ENCODE results near the gene DTD1.

The DTD1 gene

GRCh38 chr20:18695175-18695574 lies 107.3 kb downstream of the DTD1 start:
- TF ChIP-seq EZH2 (IDR thresholded peaks at IDR 0.05; ENCODE audit: borderline replicate concordance, low read length) = no peak
- no peak for TF ChIP-seq CTCF (IDR thresholded peaks at IDR 0.05; ENCODE audit: low read length)
- H3K27me3 ChIP-seq (ENCODE audit: insufficient read depth, low read length) = no peaks in the 10 kb centered on the region
- H3K9me2 ChIP-seq (ENCODE audit: low read depth, low read length) = no peaks in the 10 kb centered on the region
- H3K9ac ChIP-seq (ENCODE audit: low read length) = no peak overlapping the region
- H3K27ac ChIP-seq (ENCODE audit: low read depth, low read length, poor library complexity, severe bottlenecking) = no peak overlapping the region
- H3K9me3 ChIP-seq (ENCODE audit: low read length) = 0 out of 2 replicates have a peak, but pooled peaks cover 2% of the 10 kb centered on the region
- no peaks in the 10 kb centered on the region for H4K20me1 ChIP-seq (ENCODE audit: insufficient read depth, low read length)
- H3K36me3 ChIP-seq (ENCODE audit: insufficient read depth, low read length) = no peaks in the 10 kb centered on the region
- no peaks in the 10 kb centered on the region for H3K79me2 ChIP-seq (ENCODE audit: insufficient read depth, low read length)
- no peak overlapping the region for H3K4me2 ChIP-seq (ENCODE audit: low read length)
- H3K4me3 ChIP-seq (ENCODE audit: low read depth, low read length, poor library complexity, severe bottlenecking) = no peak overlapping the region
- H3K4me1 ChIP-seq (ENCODE audit: insufficient read depth, low read length, severe bottlenecking) = no peaks in the 10 kb centered on the region
- no peak overlapping the region for H2AFZ ChIP-seq (ENCODE audit: low read length)
- no peaks in the 10 kb centered on the region for H3F3A ChIP-seq (ENCODE audit: insufficient read depth, low read length)

GRCh38 chr20:18698735-18699380 lies 111.0 kb downstream of the DTD1 start:
- no peaks in the 10 kb centered on the region for H3K79me2 ChIP-seq (ENCODE audit: insufficient read depth, low read length)
- TF ChIP-seq EZH2 (IDR thresholded peaks at IDR 0.05; ENCODE audit: borderline replicate concordance, low read length) (no peak), CTCF (IDR thresholded peaks at IDR 0.05; ENCODE audit: low read length) (no peak)
- no peak overlapping the region for H2AFZ ChIP-seq (ENCODE audit: low read length)
- H3K9me3 ChIP-seq (ENCODE audit: low read length) = no peaks in the 10 kb centered on the region
- H4K20me1 ChIP-seq (ENCODE audit: insufficient read depth, low read length) = no peaks in the 10 kb centered on the region
- H3F3A ChIP-seq (ENCODE audit: insufficient read depth, low read length) = no peaks in the 10 kb centered on the region
- no peak overlapping the region for H3K4me3 ChIP-seq (ENCODE audit: low read depth, low read length, poor library complexity, severe bottlenecking)
- H3K4me2 ChIP-seq (ENCODE audit: low read length) = no peak overlapping the region
- no peaks in the 10 kb centered on the region for H3K9me2 ChIP-seq (ENCODE audit: low read depth, low read length)
- no peak overlapping the region for H3K27ac ChIP-seq (ENCODE audit: low read depth, low read length, poor library complexity, severe bottlenecking)
- H3K4me1 ChIP-seq (ENCODE audit: insufficient read depth, low read length, severe bottlenecking) = no peaks in the 10 kb centered on the region
- H3K27me3 ChIP-seq (ENCODE audit: insufficient read depth, low read length) = no peaks in the 10 kb centered on the region
- no peak overlapping the region for H3K9ac ChIP-seq (ENCODE audit: low read length)
- H3K36me3 ChIP-seq (ENCODE audit: insufficient read depth, low read length) = no peaks in the 10 kb centered on the region

DNA sequence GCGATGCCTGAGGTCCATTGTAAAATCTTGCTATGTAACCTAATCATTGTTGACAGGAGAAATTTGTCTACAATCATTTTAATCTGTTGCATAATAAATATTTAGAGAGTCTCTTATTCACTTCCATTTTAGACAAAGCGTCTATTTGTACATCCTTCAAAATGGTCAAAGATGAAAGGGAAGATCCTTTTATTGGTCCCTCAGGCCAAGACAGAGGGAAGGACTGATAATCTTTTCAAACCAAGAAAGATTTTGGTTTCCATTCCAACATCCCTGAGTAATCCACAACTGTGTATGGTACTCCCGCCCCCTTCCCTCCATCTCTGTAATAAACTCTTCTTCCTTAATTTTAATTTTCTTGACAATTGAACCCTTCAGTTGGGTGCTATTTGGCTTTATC lies 114.1 kb downstream of the DTD1 start:
- Histone ChIP-seq H3F3A (ENCODE audit: insufficient read depth, low read length) (no peaks in the 10 kb centered on the region), H2AFZ (ENCODE audit: low read length) (no peak overlapping the region), H4K20me1 (ENCODE audit: insufficient read depth, low read length) (no peaks in the 10 kb centered on the region), H3K27ac (ENCODE audit: low read depth, low read length, poor library complexity, severe bottlenecking) (no peak overlapping the region), H3K4me1 (ENCODE audit: insufficient read depth, low read length, severe bottlenecking) (no peaks in the 10 kb centered on the region), H3K79me2 (ENCODE audit: insufficient read depth, low read length) (no peaks in the 10 kb centered on the region), H3K4me3 (ENCODE audit: low read depth, low read length, poor library complexity, severe bottlenecking) (no peak overlapping the region), H3K9me2 (ENCODE audit: low read depth, low read length) (no peaks in the 10 kb centered on the region), H3K9ac (ENCODE audit: low read length) (no peak overlapping the region), H3K4me2 (ENCODE audit: low read length) (no peak overlapping the region), H3K9me3 (ENCODE audit: low read length) (no peaks in the 10 kb centered on the region), H3K27me3 (ENCODE audit: insufficient read depth, low read length) (no peaks in the 10 kb centered on the region), H3K36me3 (ENCODE audit: insufficient read depth, low read length) (no peaks in the 10 kb centered on the region)
- TF ChIP-seq CTCF (IDR thresholded peaks at IDR 0.05; ENCODE audit: low read length) = no peak
- TF ChIP-seq EZH2 (IDR thresholded peaks at IDR 0.05; ENCODE audit: borderline replicate concordance, low read length) = no peak
